IMR-90 (cell line): Measurements from ENCODE around the gene COL19A1. TPM values are rescaled to one million over a fixed set of nuclear protein-coding genes. Genes with fewer than 3 reads are reported as not detected.

Experiments used
- ATAC-seq: fragments of 200-7000 bp; cut with Tn5 transposase; 2 replicates; pipeline ENCODE4 v1.9.1; 2020; ENCODE audit warnings: low read depth, mild to moderate bottlenecking, moderate library complexity
- BruUV-seq: library from RNA; stranded (reverse); fragments of 400-500 nt; replicated peaks from 2 replicates; lab custom pipeline; 2021; lab: Mats Ljungman, UMichigan
- CTCF ChIA-PET: fragments of 300-600 bp; formaldehyde crosslinking; extraction: SDS; loops from one replicate; lab custom pipeline; 2021; ENCODE audit warnings: antibody characterized with exemption; lab: Yijun Ruan, JAX
- POLR2A ChIA-PET: fragments of 300-600 bp; sonication (Branson Sonifier 250); formaldehyde crosslinking; loops from one replicate; lab custom pipeline; 2022; ENCODE audit warnings: antibody characterized with exemption; ENCODE audit not compliant: unreplicated experiment; lab: Charles Lee
- DNase-seq: peaks from one replicate; pipeline ENCODE4 v3.0.0; 2013
- H2AFZ ChIP-seq: replicated peaks from 2 replicates; pipeline ENCODE3; 2013; ENCODE audit warnings: low read length, mild to moderate bottlenecking; ENCODE audit not compliant: poor library complexity
- H2AK5ac ChIP-seq: 2 replicates; pipeline ENCODE4 v1.6.1; 2013; ENCODE audit warnings: low read depth, low read length, inconsistent platforms
- H2AK9ac ChIP-seq: replicated peaks from 2 replicates; pipeline ENCODE3; 2013; ENCODE audit warnings: mild to moderate bottlenecking, low read depth, low read length, moderate library complexity; ENCODE audit not compliant: poor library complexity
- H2BK120ac ChIP-seq: 2 replicates; pipeline ENCODE4 v1.6.1; 2013; ENCODE audit warnings: low read depth, low read length, inconsistent platforms
- H2BK15ac ChIP-seq: 3 replicates; pipeline ENCODE4 v1.6.1; 2013; ENCODE audit warnings: low read depth, low read length, inconsistent platforms
- H2BK20ac ChIP-seq: 2 replicates; pipeline ENCODE4 v1.6.1; 2013; ENCODE audit warnings: low read depth, mild to moderate bottlenecking, inconsistent platforms, low read length, moderate library complexity
- H2BK5ac ChIP-seq: 2 replicates; pipeline ENCODE4 v1.6.1; 2013; ENCODE audit warnings: mild to moderate bottlenecking, low read depth, low read length, inconsistent platforms; ENCODE audit not compliant: poor library complexity, severe bottlenecking
- H3K14ac ChIP-seq: replicated peaks from 2 replicates; pipeline ENCODE4 v1.6.1; 2013; ENCODE audit warnings: low read depth, low read length, inconsistent platforms
- H3K18ac ChIP-seq: 2 replicates; pipeline ENCODE4 v1.6.1; 2013; ENCODE audit warnings: low read depth, low read length, control low read depth
- H3K23ac ChIP-seq: 2 replicates; pipeline ENCODE4 v1.6.1; 2013; ENCODE audit warnings: low read depth, low read length, inconsistent platforms
- H3K27ac ChIP-seq: 2 replicates; pipeline ENCODE4 v1.5.1; 2013; ENCODE audit warnings: mild to moderate bottlenecking, control low read depth, low read length; ENCODE audit not compliant: insufficient read depth
- H3K27me3 ChIP-seq: 2 replicates; pipeline ENCODE4 v1.6.1; 2013; ENCODE audit warnings: low read length; ENCODE audit not compliant: control insufficient read depth, insufficient read depth
- H3K36me3 ChIP-seq: 2 replicates; pipeline ENCODE4 v1.6.1; 2013; ENCODE audit warnings: low read length, mixed read lengths; ENCODE audit not compliant: control insufficient read depth, insufficient read depth
- H3K4ac ChIP-seq: 2 replicates; pipeline ENCODE4 v1.6.1; 2013; ENCODE audit warnings: low read depth, low read length, inconsistent platforms
- H3K4me1 ChIP-seq: 2 replicates; pipeline ENCODE4 v1.6.1; 2013; ENCODE audit warnings: low read length, mixed read lengths; ENCODE audit not compliant: control insufficient read depth, insufficient read depth
- H3K4me2 ChIP-seq: 2 replicates; pipeline ENCODE4 v1.6.1; 2013; ENCODE audit warnings: low read depth, mild to moderate bottlenecking, control low read depth, low read length, moderate library complexity
- H3K4me3 ChIP-seq: 2 replicates; pipeline ENCODE4 v1.5.1; 2013; ENCODE audit warnings: low read depth, mild to moderate bottlenecking, control low read depth, low read length, moderate library complexity; ENCODE audit not compliant: insufficient read depth
- H3K56ac ChIP-seq: 2 replicates; pipeline ENCODE4 v1.6.1; 2013; ENCODE audit warnings: low read length, inconsistent platforms; ENCODE audit not compliant: insufficient read depth; ENCODE audit errors: extremely low read depth
- H3K79me1 ChIP-seq, 2 experiments: 2 replicates each; pipeline ENCODE4 v1.6.1; 2013; ENCODE audit warnings: low read length in 2 of 2, inconsistent platforms in 1 of 2, low read depth in 1 of 2
- H3K9ac ChIP-seq: 2 replicates; pipeline ENCODE4 v1.6.1; 2013; ENCODE audit warnings: low read depth, low read length, control low read depth
- H3K9me1 ChIP-seq: 2 replicates; pipeline ENCODE4 v1.6.1; 2013; ENCODE audit warnings: low read length, inconsistent platforms; ENCODE audit not compliant: insufficient read depth
- H3K9me3 ChIP-seq: 2 replicates; pipeline ENCODE4 v1.6.1; 2013; ENCODE audit warnings: low read length; ENCODE audit not compliant: control insufficient read depth, insufficient read depth
- H4K20me1 ChIP-seq: 2 replicates; pipeline ENCODE4 v1.6.1; 2013; ENCODE audit warnings: low read length, inconsistent platforms; ENCODE audit not compliant: insufficient read depth
- H4K5ac ChIP-seq: 2 replicates; pipeline ENCODE4 v1.6.1; 2013; ENCODE audit warnings: mild to moderate bottlenecking, low read depth, low read length, control low read depth
- H4K8ac ChIP-seq, 2 experiments: 2 replicates each; pipeline ENCODE4 v1.6.1; 2013; ENCODE audit warnings: low read depth in 2 of 2, low read length in 2 of 2, control low read depth in 1 of 2, inconsistent platforms in 1 of 2
- H4K91ac ChIP-seq: 2 replicates; pipeline ENCODE4 v1.6.1; 2013; ENCODE audit warnings: low read depth, low read length, inconsistent platforms; ENCODE audit not compliant: insufficient read depth
- BHLHE40 ChIP-seq: fragments of 150-350 bp; IDR thresholded peaks from 2 replicates; pipeline ENCODE4 v1.6.1; 2016; ENCODE audit warnings: mild to moderate bottlenecking, low read depth, low read length
- CEBPB ChIP-seq: IDR thresholded peaks from 2 replicates; pipeline ENCODE4 v1.6.1; 2012; ENCODE audit warnings: low read depth, low read length, improper control_type of control experiment
- CTCF ChIP-seq: conservative IDR thresholded peaks from 2 replicates; pipeline ENCODE4 v1.5.1; 2012; ENCODE audit warnings: mild to moderate bottlenecking, low read depth, low read length, improper control_type of control experiment
- FOS ChIP-seq: fragments of 150-350 bp; IDR thresholded peaks from 2 replicates; pipeline ENCODE4 v1.6.1; 2016; ENCODE audit warnings: low read depth, low read length
- MAFK ChIP-seq: IDR thresholded peaks from 2 replicates; pipeline ENCODE4 v1.6.1; 2012; ENCODE audit warnings: low read depth, low read length, improper control_type of control experiment
- MAZ ChIP-seq: IDR thresholded peaks from 2 replicates; pipeline ENCODE4 v1.6.1; 2012; ENCODE audit warnings: low read depth, mild to moderate bottlenecking, low read length, improper control_type of control experiment, moderate library complexity, borderline replicate concordance
- MXI1 ChIP-seq: IDR thresholded peaks from 2 replicates; pipeline ENCODE4 v1.6.1; 2012; ENCODE audit warnings: low read depth, mild to moderate bottlenecking, low read length, moderate library complexity, borderline replicate concordance
- NFE2L2 ChIP-seq: fragments of 150-350 bp; IDR thresholded peaks from 2 replicates; pipeline ENCODE4 v1.6.1; 2016; ENCODE audit warnings: low read depth, mild to moderate bottlenecking, low read length
- POLR2A ChIP-seq: IDR thresholded peaks from 2 replicates; pipeline ENCODE4 v1.6.1; 2012; ENCODE audit warnings: mild to moderate bottlenecking, low read depth, low read length
- RCOR1 ChIP-seq: IDR thresholded peaks from 2 replicates; pipeline ENCODE4 v1.6.1; 2012; ENCODE audit warnings: mild to moderate bottlenecking, low read length, improper control_type of control experiment; ENCODE audit not compliant: insufficient replicate concordance
- RFX5 ChIP-seq: IDR thresholded peaks from 2 replicates; pipeline ENCODE4 v1.8.0; 2012; ENCODE audit warnings: low read depth, mild to moderate bottlenecking, low read length, moderate library complexity
- SMC3 ChIP-seq: fragments of 150-350 bp; IDR thresholded peaks from 2 replicates; pipeline ENCODE4 v1.6.1; 2016; ENCODE audit warnings: low read depth, mild to moderate bottlenecking, antibody characterized with exemption, low read length, moderate library complexity
- WGBS, 2 experiments: methylation state at CpG; one replicate each; pipeline versions ENCODE4 v1.1.5 to v1.1.7; 2013; ENCODE audit warnings: missing lambda C conversion rate in 2 of 2; ENCODE audit not compliant: insufficient read length in 1 of 2; ENCODE audit errors: extremely low coverage in 2 of 2; 5-methylcytosine and 5-hydroxymethylcytosine counted together
- dilution Hi-C: fragments of 300-500 bp; cut with HindIII; formaldehyde crosslinking; loops from one replicate; pipeline ENCODE4 v1.14.3; 2018; ENCODE audit warnings: low sequenced_read_pairs; ENCODE audit not compliant: unreplicated experiment
- in situ Hi-C: fragments of 300-500 bp; cut with MboI; formaldehyde crosslinking; loops from 3 replicates; pipeline ENCODE4 v1.14.3; 2019; ENCODE audit warnings: low sequenced_read_pairs, inconsistent platforms, mixed read lengths
- intact Hi-C: fragments of 100-400 bp; cut with micrococcal nuclease; formaldehyde crosslinking; loops from 2 replicates; pipeline ENCODE4 v1.10.0; 2022
- polyA plus RNA-seq, 3 experiments: library from polyadenylated mRNA; depleted of rRNA; stranded (reverse); fragments of >200 nt; gene quantifications; 2 replicates each; pipeline ENCODE4 v1.2.3, GENCODE V29; 2012; ENCODE audit warnings: low replicate concordance in 1 of 3
- total RNA-seq: library from RNA; depleted of rRNA; stranded (reverse); fragments of >200 nt; gene quantifications from 2 replicates; pipeline ENCODE4 v1.2.3, GENCODE V29; 2012
- TF ChIP-seq, protein P1 (sequence below): fragments of 150-350 bp; IDR thresholded peaks from 2 replicates; pipeline ENCODE4 v1.6.1; 2017; ENCODE audit warnings: mild to moderate bottlenecking, antibody characterized with exemption, low read length, low read depth

Gene COL19A1
- total and polyA plus RNA-seq, 2 of the 4 experiments (the other 2 are of a cell fraction) = under 0.01 TPM; not detected in 1

- no peaks in the 10 kb centered on the region for H4K20me1 ChIP-seq
- no peak overlapping the region for H3K9ac ChIP-seq
- WGBS, 2 experiments = no CpG with 5 or more reads among the region's 1 CpG
- no peak overlapping the region for H2AK9ac ChIP-seq
- dilution Hi-C loops (no loop called here), in situ Hi-C loops (no loop called here), intact Hi-C loops (no loop called here)
- H3K4me1 ChIP-seq = no peaks in the 10 kb centered on the region
- no peak overlapping the region for H4K91ac ChIP-seq
- H3K56ac ChIP-seq = no peak overlapping the region
- no peak for DNase-seq
- TF ChIP-seq MAZ (no peak), RCOR1 (no peak), BHLHE40 (no peak), SMC3 (no peak), FOS (no peak), CEBPB (no peak), MAFK (no peak), RFX5 (no peak), NFE2L2 (no peak), CTCF (no peak), POLR2A (no peak), MXI1 (no peak)
- TF ChIP-seq, protein P1, sequence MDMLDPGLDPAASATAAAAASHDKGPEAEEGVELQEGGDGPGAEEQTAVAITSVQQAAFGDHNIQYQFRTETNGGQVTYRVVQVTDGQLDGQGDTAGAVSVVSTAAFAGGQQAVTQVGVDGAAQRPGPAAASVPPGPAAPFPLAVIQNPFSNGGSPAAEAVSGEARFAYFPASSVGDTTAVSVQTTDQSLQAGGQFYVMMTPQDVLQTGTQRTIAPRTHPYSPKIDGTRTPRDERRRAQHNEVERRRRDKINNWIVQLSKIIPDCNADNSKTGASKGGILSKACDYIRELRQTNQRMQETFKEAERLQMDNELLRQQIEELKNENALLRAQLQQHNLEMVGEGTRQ = no peak
- H2BK20ac ChIP-seq = no peak overlapping the region
- H2BK120ac ChIP-seq = no peak overlapping the region
- no peak overlapping the region for H3K18ac ChIP-seq
- no peak overlapping the region for H4K5ac ChIP-seq
- no peak overlapping the region for H2BK5ac ChIP-seq
- no peak overlapping the region for H2AFZ ChIP-seq
- no peak overlapping the region for H3K4me3 ChIP-seq
- ChIA-PET CTCF (no interaction called here), POLR2A (no interaction called here)
- H2BK15ac ChIP-seq = no peak overlapping the region
- H3K9me3 ChIP-seq = no peaks in the 10 kb centered on the region
- no peaks in the 10 kb centered on the region for H3K27me3 ChIP-seq
- H2AK5ac ChIP-seq = no peak overlapping the region
- no peak overlapping the region for H3K4ac ChIP-seq
- no peak overlapping the region for H3K23ac ChIP-seq
- H3K4me2 ChIP-seq = no peak overlapping the region
- no peaks in the 10 kb centered on the region for H3K36me3 ChIP-seq
- no TSS peak for BruUV-seq
- no peak overlapping the region for H3K14ac ChIP-seq
- H4K8ac ChIP-seq = no peak overlapping the region
- H3K27ac ChIP-seq = no peak overlapping the region
- no peak for ATAC-seq
- no peaks in the 10 kb centered on the region for H3K79me1 ChIP-seq
- H3K9me1 ChIP-seq = no peaks in the 10 kb centered on the region
These were observed 171.1 kb downstream of the COL19A1 start for GRCh38 chr6:70037445-70037844.
